Activated naive CD4-positive, alpha-beta T cell treated with Interleukin-2 at 50 U/mL for 16 hours (primary cell): ENCODE data around the gene TCF7L2.

Experiments
- DNase-seq: peaks from one replicate; pipeline ENCODE4 v3.0.0-alpha.2; 2020

The TCF7L2 gene

GRCh38 chr10:112948196-112948595, 1.9 kb upstream of the TCF7L2 start:
- DNase-seq = no peak

- DNase-seq = no peak
Observed at GRCh38 chr10:112949143-112949823, 764 bp upstream of the TCF7L2 start.

GRCh38 chr10:112950714-112951358, 789 bp downstream of the TCF7L2 start:
- DNase-seq = peak; percentile 15

GRCh38 chr10:112951359-112952281, 1.6 kb downstream of the TCF7L2 start:
- peak; percentile 43 for DNase-seq

DNA sequence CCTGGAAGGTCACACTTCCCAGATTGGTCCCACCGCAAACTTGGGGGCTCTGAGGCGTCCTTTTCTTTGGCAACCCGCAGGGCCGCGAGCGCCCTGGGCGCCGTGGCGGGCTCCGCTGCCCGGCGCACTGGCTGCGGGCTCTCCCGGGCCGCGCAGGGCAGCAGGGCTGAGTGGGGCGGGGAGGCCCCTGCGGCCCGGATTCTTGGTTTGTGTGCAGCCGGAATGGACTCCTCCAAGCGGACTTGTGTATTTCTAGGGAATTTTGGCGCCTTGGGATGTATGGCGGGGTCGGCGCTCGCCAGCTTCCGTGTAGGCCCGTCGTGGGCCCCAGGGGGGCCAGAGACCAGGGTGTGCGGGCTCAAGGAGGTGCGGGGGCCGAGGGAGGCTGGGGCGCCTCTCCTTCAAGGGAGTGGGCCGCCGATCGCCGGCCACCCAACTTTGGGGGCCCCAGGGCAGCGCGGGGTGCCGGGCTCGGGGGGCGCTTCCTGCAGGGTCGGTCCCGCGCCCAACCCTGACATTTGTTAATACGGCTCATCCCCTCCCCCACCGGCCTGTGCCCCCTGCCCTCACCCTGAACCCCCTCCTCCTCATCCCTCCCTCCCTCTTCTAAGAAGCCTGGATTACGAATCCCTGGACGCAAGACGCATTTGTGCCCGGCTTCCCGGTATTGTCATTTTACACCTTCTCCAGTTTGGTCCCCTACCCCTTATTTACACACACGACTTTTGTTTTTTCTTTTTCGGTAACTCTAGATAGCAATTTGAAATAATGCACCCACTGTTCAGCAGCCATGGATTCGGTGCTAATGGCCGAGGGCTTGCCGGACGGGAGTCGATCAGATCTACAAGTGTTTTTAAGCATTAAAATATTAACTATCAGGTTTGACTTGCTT, 2.5 kb downstream of the TCF7L2 start:
- DNase-seq = no peak

DNA sequence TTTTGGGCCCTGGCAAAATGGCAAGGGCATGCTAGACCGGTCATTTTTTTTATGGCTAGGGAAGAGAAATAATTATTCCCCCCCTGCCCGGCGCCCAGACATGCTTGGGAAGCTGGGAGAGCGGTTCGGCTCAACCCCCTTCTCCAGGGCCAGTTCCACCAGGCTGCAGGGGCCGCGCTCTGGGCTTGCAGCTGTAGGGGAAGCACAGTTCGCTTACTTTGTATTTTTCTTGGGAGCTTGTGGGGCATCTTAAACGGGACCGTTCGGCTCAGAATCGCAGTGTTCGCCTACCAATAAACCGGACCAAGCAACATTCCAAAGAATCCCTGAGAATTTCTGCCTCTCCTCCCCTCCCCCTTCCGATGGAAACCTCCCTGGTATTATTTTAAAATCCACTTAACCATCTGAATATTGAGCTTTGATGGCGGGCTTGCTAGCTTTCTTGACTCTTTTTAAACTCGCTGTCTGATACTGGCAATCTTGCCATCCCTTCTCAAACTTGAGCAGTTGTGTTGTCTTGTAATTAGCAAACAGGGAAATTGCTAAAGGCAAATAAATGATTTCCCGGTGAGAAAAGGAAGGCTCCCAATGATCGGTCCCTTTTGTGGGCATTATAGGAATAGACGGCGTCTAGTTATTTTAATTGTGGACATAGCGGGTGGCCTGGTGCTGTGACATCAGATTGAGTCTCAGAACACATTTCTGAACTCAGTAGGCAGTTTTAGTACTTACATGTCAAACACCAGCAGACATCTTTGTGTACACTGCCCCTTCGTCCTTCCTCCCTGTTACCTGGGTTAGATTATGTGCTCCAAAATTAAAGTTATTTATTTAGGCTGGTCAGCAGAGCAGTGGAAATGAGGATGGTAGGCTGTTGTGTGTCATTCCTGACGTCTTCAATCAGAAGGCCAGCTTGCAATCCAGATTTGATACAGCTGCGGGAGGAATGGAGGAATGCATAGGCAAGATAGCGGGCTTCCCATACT, 3.4 kb downstream of the TCF7L2 start:
- no peak for DNase-seq

- no peak for DNase-seq
Observed at GRCh38 chr10:112954974-112955581, 5.0 kb downstream of the TCF7L2 start.

GRCh38 chr10:112955582-112956421, 5.8 kb downstream of the TCF7L2 start:
- no peak for DNase-seq

DNA sequence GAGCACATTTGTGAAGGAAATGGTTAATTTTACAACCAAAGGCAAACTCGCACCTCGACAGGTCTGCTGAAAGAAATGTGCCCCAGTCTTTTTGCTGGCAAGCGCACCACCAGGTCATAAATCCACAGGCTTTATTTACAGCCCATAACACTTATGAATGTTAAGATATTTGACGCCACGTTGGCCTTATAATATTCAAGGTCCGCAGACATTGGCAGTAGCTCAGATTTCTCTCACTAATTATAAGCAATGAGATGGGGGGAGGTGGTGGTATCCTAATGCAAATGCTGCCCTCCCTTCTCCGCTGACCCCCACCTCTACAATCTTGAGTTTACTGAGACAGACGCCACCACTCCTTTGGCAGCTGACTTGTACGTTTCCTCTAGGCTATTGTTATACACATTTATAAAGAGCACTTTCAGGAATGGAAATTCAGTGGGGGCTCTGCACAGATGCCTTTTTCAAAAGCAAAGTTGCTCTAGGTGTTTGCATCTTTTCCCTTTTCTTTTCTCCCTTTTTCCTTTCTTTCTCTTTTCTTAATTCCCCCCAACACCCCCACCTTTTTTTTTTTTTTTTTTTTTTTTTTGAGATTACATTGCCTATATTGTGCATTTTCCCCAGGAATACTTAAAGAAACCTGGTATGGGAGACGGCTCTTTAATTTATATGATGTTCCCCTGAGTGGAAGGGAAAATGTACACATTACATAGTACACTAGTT, 6.7 kb downstream of the TCF7L2 start:
- DNase-seq = no peak

- no peak for DNase-seq
Observed at GRCh38 chr10:112957640-112958092, 7.6 kb downstream of the TCF7L2 start.

DNA sequence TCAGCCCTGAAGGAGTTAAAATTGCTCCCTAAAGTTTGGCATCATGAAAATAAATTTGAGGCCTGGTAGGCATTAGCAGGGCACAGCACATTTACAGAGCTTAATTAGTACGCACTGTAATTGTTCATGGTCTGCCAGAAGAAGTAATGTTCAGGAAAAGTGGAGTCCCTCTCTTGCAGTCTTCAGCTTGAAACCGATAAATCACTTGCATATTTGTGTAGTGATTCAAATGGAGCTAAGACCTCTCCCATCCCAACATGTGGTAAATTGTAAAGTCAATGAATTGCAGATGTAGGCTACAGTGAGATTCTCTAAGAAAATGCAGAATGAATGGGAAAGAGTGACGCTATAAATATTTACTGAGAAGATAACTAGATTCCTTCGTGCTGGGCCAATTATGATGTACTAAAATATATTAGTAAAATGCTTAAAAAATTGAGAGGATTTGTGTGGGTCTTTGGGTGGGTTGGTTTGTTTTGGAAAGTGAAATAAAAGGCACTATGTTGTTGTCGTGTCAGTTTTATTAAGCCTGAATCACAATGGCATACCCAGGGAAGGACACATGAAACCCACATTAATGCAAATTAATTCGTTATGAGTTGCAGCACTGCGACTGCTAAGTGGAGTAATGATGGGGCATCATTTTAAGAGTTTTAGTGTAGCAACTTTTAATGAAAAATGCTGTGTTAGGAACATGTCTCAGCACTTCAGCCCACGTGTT, 8.4 kb downstream of the TCF7L2 start:
- DNase-seq = no peak

DNA sequence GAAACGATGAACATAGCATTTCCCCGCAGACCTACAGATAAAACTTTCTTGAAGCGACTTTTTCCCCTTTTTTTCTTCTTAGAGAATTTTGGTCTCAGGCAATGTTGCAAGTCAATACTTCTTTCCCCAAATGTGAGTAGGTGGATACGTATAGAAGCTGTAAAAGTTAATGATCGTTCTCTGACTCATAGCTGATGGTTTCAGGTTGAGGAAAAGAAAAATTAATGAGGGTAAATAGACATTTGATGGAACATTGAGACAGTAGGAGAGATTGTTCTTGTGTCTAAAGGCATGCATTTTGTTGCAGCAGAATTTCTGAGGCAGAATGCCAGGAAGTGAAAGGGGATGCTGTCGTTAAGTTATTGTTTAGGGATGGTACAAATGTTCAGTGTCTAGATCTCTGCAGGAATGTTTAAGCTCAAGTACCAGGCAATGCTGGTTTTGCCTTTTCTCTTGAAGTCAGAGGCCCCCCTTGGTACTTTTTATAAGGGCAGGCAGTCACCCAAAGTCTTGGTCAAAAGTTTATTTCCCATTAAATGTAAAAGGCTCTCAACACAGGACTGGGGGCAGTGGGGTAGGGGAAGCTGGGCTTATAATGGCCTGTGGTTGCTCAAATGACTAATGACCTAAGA, 9.3 kb downstream of the TCF7L2 start:
- DNase-seq = no peak

- no peak for DNase-seq
Observed at GRCh38 chr10:112960151-112960681, 10.2 kb downstream of the TCF7L2 start.

DNA sequence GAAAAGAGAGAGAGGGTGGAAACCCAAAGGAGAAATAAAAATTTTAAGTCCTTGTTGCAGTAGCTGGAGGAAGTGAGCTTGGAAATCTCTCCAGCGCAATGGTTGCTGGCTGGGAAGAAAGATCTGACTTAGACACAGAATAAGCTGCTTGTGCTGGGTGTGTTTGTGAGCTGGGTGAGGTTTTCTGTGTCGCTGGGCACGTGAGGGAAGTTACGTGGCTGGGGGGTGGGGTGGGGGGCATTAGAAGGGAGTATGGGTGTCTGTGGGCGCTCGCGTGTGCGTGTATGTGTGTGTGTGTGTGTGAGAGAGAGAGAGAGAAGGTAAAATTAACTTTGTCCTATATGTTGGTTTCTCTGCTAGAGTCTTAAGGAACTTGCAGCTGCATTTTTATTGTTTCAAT, 11.6 kb downstream of the TCF7L2 start:
- DNase-seq = no peak

DNA sequence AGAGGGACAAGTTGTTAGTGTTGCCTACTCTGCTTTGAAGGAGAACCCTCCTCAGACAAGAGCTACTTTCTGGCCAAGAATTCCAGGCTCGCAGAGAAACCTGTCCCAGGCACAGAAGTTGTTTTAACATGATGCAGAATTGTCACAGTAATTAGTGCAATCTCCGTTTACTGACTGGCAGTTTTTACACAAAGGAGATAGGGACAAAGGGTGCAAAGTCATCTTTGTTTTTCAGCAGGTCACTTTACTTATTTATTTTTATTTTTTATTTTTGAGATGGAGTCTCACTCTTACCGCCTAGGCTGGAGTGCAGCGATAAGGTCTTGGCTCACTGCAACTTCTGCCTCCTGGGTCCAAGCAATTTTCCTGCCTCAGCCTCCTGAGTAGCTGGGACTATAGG, 12.3 kb downstream of the TCF7L2 start:
- no peak for DNase-seq

DNA sequence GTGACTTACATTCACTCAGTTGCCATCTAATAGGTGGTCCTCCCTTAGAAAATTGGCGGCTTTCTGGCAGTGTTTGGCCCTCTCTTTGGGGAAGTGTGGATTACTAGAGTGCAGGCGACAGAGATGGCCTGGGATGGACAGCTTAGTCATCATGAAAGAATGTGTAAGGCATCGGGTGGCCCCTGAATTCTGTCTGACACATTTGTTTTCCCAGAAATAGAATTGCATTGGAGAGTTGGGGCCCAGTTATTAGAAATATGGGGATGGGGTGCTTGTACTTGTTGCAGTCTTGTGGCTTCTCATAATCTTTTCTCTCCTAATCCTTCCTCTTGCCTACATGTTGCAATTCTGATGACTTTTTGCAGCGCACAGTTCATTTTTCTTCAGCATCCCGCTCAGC, 13.8 kb downstream of the TCF7L2 start:
- no peak for DNase-seq

DNA sequence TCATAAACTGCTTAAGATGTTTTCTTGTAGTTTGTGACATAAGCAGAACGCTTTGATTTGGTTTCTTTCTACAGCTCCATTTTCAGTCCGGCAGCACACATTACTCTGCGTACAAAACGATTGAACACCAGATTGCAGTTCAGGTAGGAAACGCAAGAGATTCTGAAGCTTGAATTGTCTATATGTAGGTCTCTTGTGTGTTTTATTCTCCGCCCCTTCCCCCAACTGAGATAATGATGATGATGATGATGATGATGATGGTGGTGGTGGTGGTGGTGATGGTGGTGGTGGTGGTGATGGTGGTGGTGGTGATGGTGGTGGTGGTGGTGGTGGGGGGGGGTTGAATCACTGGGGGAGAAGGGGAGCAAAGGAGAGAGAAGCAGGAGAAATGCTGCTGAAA, 14.4 kb downstream of the TCF7L2 start:
- DNase-seq = no peak
